HG03175 (cell line): ENCODE results near the gene SERTM2.

ENCODE experiments used
- ATAC-seq: cut with Tn5 transposase; IDR thresholded peaks from one replicate; pipeline ENCODE4 v1.9.1; 2021; ENCODE audit warnings: mild to moderate bottlenecking, moderate library complexity; ENCODE audit not compliant: unreplicated experiment

The SERTM2 gene

GRCh38 chrX:111555406-111555958 lies 44.0 kb downstream of the SERTM2 start:
- ATAC-seq = no peak

- no peak for ATAC-seq
These were observed 49.4 kb downstream of the SERTM2 start for GRCh38 chrX:111560801-111561200.

GRCh38 chrX:111561851-111562250 lies 50.4 kb downstream of the SERTM2 start:
- ATAC-seq = no peak

- ATAC-seq = no peak
These were observed 56.3 kb downstream of the SERTM2 start for GRCh38 chrX:111567542-111568255.

- no peak for ATAC-seq
These were observed 56.9 kb downstream of the SERTM2 start for GRCh38 chrX:111568354-111568753.

- ATAC-seq = no peak
These were observed 57.4 kb downstream of the SERTM2 start for GRCh38 chrX:111568817-111569216.
